Stomach (tissue), 9 donors: ENCODE measurements around the gene SH3GL1. TPM values are rescaled to one million over a fixed set of nuclear protein-coding genes. Genes with fewer than 3 reads are reported as not detected.

Experiments used
- DNase-seq, 2 donors: peaks; one replicate each; pipeline versions ENCODE4 v3.0.0 to v3.0.0-alpha.2; 2013 to 2019
- H3K27ac ChIP-seq, 5 donors: fragments of 200-600 bp in 4 of 5; sonication (generic) in 4 of 5; one replicate each; pipeline ENCODE4 v1.5.1; 2013 to 2019; ENCODE audit warnings: mild to moderate bottlenecking in 1 of 5, moderate library complexity in 1 of 5
- H3K27me3 ChIP-seq, 3 donors: fragments of 200-600 bp; sonication (generic); one replicate each; pipeline ENCODE4 v1.5.1; 2017 to 2019; ENCODE audit warnings: mixed run types in 1 of 3
- H3K36me3 ChIP-seq, 4 donors: fragments of 200-600 bp; sonication (generic); 1 replicate in 3 of 4; 2 replicates in 1 of 4; pipeline ENCODE4 v1.5.1; 2016 to 2019
- H3K4me1 ChIP-seq, 4 donors: fragments of 200-600 bp; sonication (generic); one replicate each; pipeline ENCODE4 v1.5.1; 2016 to 2019
- H3K4me3 ChIP-seq, 4 donors: fragments of 200-600 bp; sonication (generic) in 3 of 4; one replicate each; pipeline ENCODE4 v1.5.1; 2016 to 2019; ENCODE audit warnings: mild to moderate bottlenecking in 1 of 4
- H3K9me3 ChIP-seq, 4 donors: fragments of 200-600 bp; sonication (generic); one replicate each; pipeline ENCODE4 v1.5.1; 2016 to 2019
- EP300 ChIP-seq: sonication (generic); formaldehyde crosslinking; IDR thresholded peaks from one replicate; pipeline ENCODE4 v1.6.1; 2017; ENCODE audit warnings: antibody characterized with exemption
- POLR2A ChIP-seq, 4 donors: fragments of 450-650 bp; IDR thresholded peaks; one replicate each; pipeline ENCODE4 v1.6.1; 2016; ENCODE audit warnings: antibody characterized with exemption in 4 of 4, control low read depth in 2 of 4, mild to moderate bottlenecking in 1 of 4, moderate library complexity in 1 of 4
- POLR2AphosphoS5 ChIP-seq, 3 donors: sonication (generic); formaldehyde crosslinking; IDR thresholded peaks; one replicate each; pipeline ENCODE4 v1.6.1; 2016; ENCODE audit warnings: antibody characterized with exemption in 3 of 3
- WGBS, 5 donors: extraction: QIAGEN DNeasy Blood & Tissue Kit in 3 of 5; methylation state at CpG; one replicate each; pipeline versions ENCODE4 v1.1.5 to v1.1.7; 2013 to 2018; 5-methylcytosine and 5-hydroxymethylcytosine counted together
- intact Hi-C: fragments of 100-400 bp; cut with DNase I; formaldehyde crosslinking; loops from one replicate; pipeline ENCODE4 v1.15.1; 2023; ENCODE audit warnings: low total_unique reads
- polyA plus RNA-seq, 3 donors: library from polyadenylated mRNA; stranded (reverse); fragments of 200-250 nt; gene quantifications; one replicate each; pipeline ENCODE4 v1.2.3, GENCODE V29; 2013
- total RNA-seq, 5 donors: library from RNA; depleted of rRNA; stranded (reverse); fragments of >200 nt; gene quantifications; one replicate each; pipeline versions ENCODE4 v1.1.0 to v1.2.3, GENCODE V29; 2014 to 2016
- TF ChIP-seq, protein P1 (sequence below), 7 experiments: fragments of 450-650 bp in 4 of 7; fragments of 200-600 bp in 3 of 7; sonication (generic) in 3 of 7; IDR thresholded peaks; one replicate each; pipeline ENCODE4 v1.5.1; 2016 to 2019; ENCODE audit warnings: antibody characterized with exemption in 7 of 7, control low read depth in 2 of 7, mild to moderate bottlenecking in 1 of 7
- donor health status: healthy with polysubstance abuse.
- donor health status: Bipolar disorder and iron deficiency.
- donor health status: healthy.

SH3GL1 gene
- total and polyA plus RNA-seq, 8 donors = 14.8 to 111 (median 36.9) TPM

GRCh38 chr19:4443188-4443587, 42.8 kb upstream of the SH3GL1 start:
- WGBS, 5 donors = 87 to 90% (median 89%) methylated on average over 13 to 15 of the region's 15 CpGs
- Histone ChIP-seq H3K36me3 (peaks cover 36 to 58% (median 53%) of the 10 kb centered on the region in 4 donors), H3K27ac (no peak overlapping the region), H3K27me3 (no peaks in the 10 kb centered on the region), H3K4me1 (peaks cover 0 to 6% (median 2%) of the 10 kb centered on the region in 4 donors), H3K4me3 (no peak overlapping the region), H3K9me3 (no peaks in the 10 kb centered on the region)
- intact Hi-C loops = no loop called here
- TF ChIP-seq POLR2A (IDR thresholded peaks at IDR 0.05) = no peak
- TF ChIP-seq, protein P1, sequence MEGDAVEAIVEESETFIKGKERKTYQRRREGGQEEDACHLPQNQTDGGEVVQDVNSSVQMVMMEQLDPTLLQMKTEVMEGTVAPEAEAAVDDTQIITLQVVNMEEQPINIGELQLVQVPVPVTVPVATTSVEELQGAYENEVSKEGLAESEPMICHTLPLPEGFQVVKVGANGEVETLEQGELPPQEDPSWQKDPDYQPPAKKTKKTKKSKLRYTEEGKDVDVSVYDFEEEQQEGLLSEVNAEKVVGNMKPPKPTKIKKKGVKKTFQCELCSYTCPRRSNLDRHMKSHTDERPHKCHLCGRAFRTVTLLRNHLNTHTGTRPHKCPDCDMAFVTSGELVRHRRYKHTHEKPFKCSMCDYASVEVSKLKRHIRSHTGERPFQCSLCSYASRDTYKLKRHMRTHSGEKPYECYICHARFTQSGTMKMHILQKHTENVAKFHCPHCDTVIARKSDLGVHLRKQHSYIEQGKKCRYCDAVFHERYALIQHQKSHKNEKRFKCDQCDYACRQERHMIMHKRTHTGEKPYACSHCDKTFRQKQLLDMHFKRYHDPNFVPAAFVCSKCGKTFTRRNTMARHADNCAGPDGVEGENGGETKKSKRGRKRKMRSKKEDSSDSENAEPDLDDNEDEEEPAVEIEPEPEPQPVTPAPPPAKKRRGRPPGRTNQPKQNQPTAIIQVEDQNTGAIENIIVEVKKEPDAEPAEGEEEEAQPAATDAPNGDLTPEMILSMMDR (IDR thresholded peaks at IDR 0.05) = no peak
- TF ChIP-seq EP300 = no peak
- TF ChIP-seq POLR2AphosphoS5 (IDR thresholded peaks at IDR 0.05) = no peak
- no peak for DNase-seq

DNA sequence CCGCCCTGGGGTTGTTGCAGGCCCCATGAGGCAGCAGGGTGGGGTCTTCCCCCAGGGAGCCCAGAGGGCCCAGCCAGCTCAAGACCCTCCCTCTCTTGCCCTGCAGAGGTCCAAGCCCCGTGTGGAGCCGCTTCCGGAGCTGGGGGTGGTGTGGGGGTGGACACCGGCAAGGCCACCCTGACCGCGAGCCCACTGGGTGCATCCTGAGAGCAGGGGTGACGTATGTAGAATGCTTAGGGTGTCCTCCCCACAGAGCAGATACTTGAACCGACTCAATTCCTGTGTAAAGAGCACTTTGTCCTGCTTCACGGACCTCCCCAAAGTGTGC, 42.4 kb upstream of the SH3GL1 start:
- no peak overlapping the region for H3K4me3 ChIP-seq
- peaks cover 0 to 4% (median 0%) of the 10 kb centered on the region in 4 donors for H3K4me1 ChIP-seq
- 80 to 85% (median 84%) methylated on average over 3 to 10 of the region's 10 CpGs for WGBS, 5 donors
- H3K36me3 ChIP-seq = peaks cover 31 to 54% (median 49%) of the 10 kb centered on the region in 4 donors
- H3K27me3 ChIP-seq = no peaks in the 10 kb centered on the region
- no peaks in the 10 kb centered on the region for H3K9me3 ChIP-seq
- TF ChIP-seq EP300 (no peak), POLR2A (IDR thresholded peaks at IDR 0.05) (no peak), POLR2AphosphoS5 (IDR thresholded peaks at IDR 0.05) (no peak)
- TF ChIP-seq, protein P1 (IDR thresholded peaks at IDR 0.05) = no peak
- H3K27ac ChIP-seq = no peak overlapping the region
- intact Hi-C loops = no loop called here
- no peak for DNase-seq

- DNase-seq = no peak
- intact Hi-C loops = no loop called here
- TF ChIP-seq EP300 (no peak), POLR2AphosphoS5 (IDR thresholded peaks at IDR 0.05) (no peak), POLR2A (IDR thresholded peaks at IDR 0.05) (no peak)
- TF ChIP-seq, protein P1 (IDR thresholded peaks at IDR 0.05) = no peak
- no peak overlapping the region for H3K27ac ChIP-seq
- WGBS, 5 donors = 66 to 76% (median 70%) methylated on average over 19 to 22 of the region's 22 CpGs
- no peaks in the 10 kb centered on the region for H3K9me3 ChIP-seq
- H3K4me3 ChIP-seq = no peak overlapping the region
- peaks cover 26 to 49% (median 43%) of the 10 kb centered on the region in 4 donors for H3K36me3 ChIP-seq
- H3K4me1 ChIP-seq = peaks cover 0 to 4% (median 0%) of the 10 kb centered on the region in 4 donors
- H3K27me3 ChIP-seq = no peaks in the 10 kb centered on the region
Measured at GRCh38 chr19:4441994-4442818, 41.9 kb upstream of the SH3GL1 start.

- 87 to 96% (median 92%) methylated on average over 12 of the region's 12 CpGs for WGBS, 5 donors
- no peaks in the 10 kb centered on the region for H3K27me3 ChIP-seq
- no peak for TF ChIP-seq EP300
- no peak for TF ChIP-seq POLR2AphosphoS5 (IDR thresholded peaks at IDR 0.05)
- no peak for TF ChIP-seq POLR2A (IDR thresholded peaks at IDR 0.05)
- TF ChIP-seq, protein P1 (IDR thresholded peaks at IDR 0.05) = no peak
- no peak overlapping the region for H3K27ac ChIP-seq
- H3K36me3 ChIP-seq = peaks cover 3 to 44% (median 29%) of the 10 kb centered on the region in 4 donors
- H3K4me1 ChIP-seq = peaks cover 0 to 4% (median 0%) of the 10 kb centered on the region in 4 donors
- intact Hi-C loops = no loop called here
- no peaks in the 10 kb centered on the region for H3K9me3 ChIP-seq
- H3K4me3 ChIP-seq = no peak overlapping the region
- DNase-seq = no peak
Measured at GRCh38 chr19:4439243-4439642, 38.9 kb upstream of the SH3GL1 start.
